ENCODE data around the gene GNAO1. TPM values are rescaled to one million over a fixed set of nuclear protein-coding genes. Genes with fewer than 3 reads are reported as not detected.

Gene GNAO1
- total RNA-seq, 1 experiment from 2014 or later = not detected

GRCh38 chr16:56261656-56262055, 70.4 kb downstream of the GNAO1 start:
- intact Hi-C loops (cut with micrococcal nuclease; ENCODE audit: unreplicated experiment) = no loop called here
- no peak overlapping the region for H3K27ac Mint-ChIP-seq (ENCODE audit: unreplicated experiment)
- CTCF ChIA-PET = interaction anchor here (1.6 kb wide), 1 partner anchor 10 kb away, joined by 6 read pairs; no protein-coding TSS in a partner anchor

GRCh38 chr16:56262148-56262547, 70.9 kb downstream of the GNAO1 start:
- no peaks in the 10 kb centered on the region for H3K36me3 Mint-ChIP-seq (ENCODE audit: insufficient read depth, unreplicated experiment)
- H3K27me3 Mint-ChIP-seq (ENCODE audit: unreplicated experiment) = peaks cover 91% of the 10 kb centered on the region
- intact Hi-C loops (cut with micrococcal nuclease; ENCODE audit: unreplicated experiment) = no loop called here
- CTCF ChIA-PET = interaction anchor here (0.7 to 1.6 kb wide), 2 partner anchors 9 to 15 kb away, joined by 3 to 6 read pairs; no protein-coding TSS in a partner anchor
- no peak for TF ChIP-seq CTCF (IDR thresholded peaks at IDR 0.05; ENCODE audit: unreplicated experiment)
- no peaks in the 10 kb centered on the region for H3K9me3 Mint-ChIP-seq (ENCODE audit: low read depth, unreplicated experiment)
- BruUV-seq (replicated peaks) = no TSS peak
- H3K4me3 Mint-ChIP-seq (ENCODE audit: low read depth, unreplicated experiment) = no peak overlapping the region
- H3K4me1 Mint-ChIP-seq (ENCODE audit: low read depth, unreplicated experiment) = no peaks in the 10 kb centered on the region
- DNase-seq = peak; percentile 20
- no peak overlapping the region for H3K27ac Mint-ChIP-seq (ENCODE audit: unreplicated experiment)

More at GRCh38 chr16:56261656-56262055, 70.4 kb downstream of the GNAO1 start:
- Mint-ChIP-seq H3K36me3 (ENCODE audit: insufficient read depth, unreplicated experiment) (no peaks in the 10 kb centered on the region), H3K27me3 (ENCODE audit: unreplicated experiment) (peaks cover 91% of the 10 kb centered on the region), H3K4me1 (ENCODE audit: low read depth, unreplicated experiment) (no peaks in the 10 kb centered on the region), H3K4me3 (ENCODE audit: low read depth, unreplicated experiment) (no peak overlapping the region), H3K9me3 (ENCODE audit: low read depth, unreplicated experiment) (no peaks in the 10 kb centered on the region)
- BruUV-seq (replicated peaks) = no TSS peak
- DNase-seq = no peak
- no peak for TF ChIP-seq CTCF (IDR thresholded peaks at IDR 0.05; ENCODE audit: unreplicated experiment)

- no peak for DNase-seq
- Mint-ChIP-seq H3K9me3 (ENCODE audit: low read depth, unreplicated experiment) (no peaks in the 10 kb centered on the region), H3K27ac (ENCODE audit: unreplicated experiment) (no peak overlapping the region), H3K4me1 (ENCODE audit: low read depth, unreplicated experiment) (no peaks in the 10 kb centered on the region), H3K4me3 (ENCODE audit: low read depth, unreplicated experiment) (no peak overlapping the region), H3K36me3 (ENCODE audit: insufficient read depth, unreplicated experiment) (no peaks in the 10 kb centered on the region), H3K27me3 (ENCODE audit: unreplicated experiment) (peaks cover 91% of the 10 kb centered on the region)
- CTCF ChIA-PET = interaction anchor here (0.7 to 1.6 kb wide), 2 partner anchors 9 to 16 kb away, joined by 3 to 6 read pairs; no protein-coding TSS in a partner anchor
- no TSS peak for BruUV-seq (replicated peaks)
- intact Hi-C loops (cut with micrococcal nuclease; ENCODE audit: unreplicated experiment) = no loop called here
- no peak for TF ChIP-seq CTCF (IDR thresholded peaks at IDR 0.05; ENCODE audit: unreplicated experiment)
Measured at GRCh38 chr16:56262551-56263245, 71.4 kb downstream of the GNAO1 start.

GRCh38 chr16:56263711-56264608, 72.7 kb downstream of the GNAO1 start:
- intact Hi-C loops (cut with micrococcal nuclease; ENCODE audit: unreplicated experiment) = no loop called here
- H3K27me3 Mint-ChIP-seq (ENCODE audit: unreplicated experiment) = peaks cover 96% of the 10 kb centered on the region
- no peak overlapping the region for H3K4me3 Mint-ChIP-seq (ENCODE audit: low read depth, unreplicated experiment)
- no peak for DNase-seq
- H3K9me3 Mint-ChIP-seq (ENCODE audit: low read depth, unreplicated experiment) = no peaks in the 10 kb centered on the region
- no TSS peak for BruUV-seq (replicated peaks)
- TF ChIP-seq CTCF (IDR thresholded peaks at IDR 0.05; ENCODE audit: unreplicated experiment) = no peak
- H3K27ac Mint-ChIP-seq (ENCODE audit: unreplicated experiment) = no peak overlapping the region
- CTCF ChIA-PET = no interaction called here
- no peaks in the 10 kb centered on the region for H3K4me1 Mint-ChIP-seq (ENCODE audit: low read depth, unreplicated experiment)
- no peaks in the 10 kb centered on the region for H3K36me3 Mint-ChIP-seq (ENCODE audit: insufficient read depth, unreplicated experiment)
